Measurements from ENCODE around the gene DHRS4L2.

DHRS4L2 gene

GRCh38 chr14:24053548-24054323, 65.0 kb downstream of the DHRS4L2 start:
- Histone ChIP-seq H3K27ac (no peak overlapping the region), H3K9me3 (ENCODE audit: severe bottlenecking) (no peaks in the 10 kb centered on the region), H3K27me3 (ENCODE audit: insufficient read depth, low read depth, severe bottlenecking) (no peaks in the 10 kb centered on the region), H3K36me3 (no peaks in the 10 kb centered on the region), H3K4me3 (ENCODE audit: low read depth, low read length) (no peak overlapping the region)
- TF ChIP-seq, protein P1, sequence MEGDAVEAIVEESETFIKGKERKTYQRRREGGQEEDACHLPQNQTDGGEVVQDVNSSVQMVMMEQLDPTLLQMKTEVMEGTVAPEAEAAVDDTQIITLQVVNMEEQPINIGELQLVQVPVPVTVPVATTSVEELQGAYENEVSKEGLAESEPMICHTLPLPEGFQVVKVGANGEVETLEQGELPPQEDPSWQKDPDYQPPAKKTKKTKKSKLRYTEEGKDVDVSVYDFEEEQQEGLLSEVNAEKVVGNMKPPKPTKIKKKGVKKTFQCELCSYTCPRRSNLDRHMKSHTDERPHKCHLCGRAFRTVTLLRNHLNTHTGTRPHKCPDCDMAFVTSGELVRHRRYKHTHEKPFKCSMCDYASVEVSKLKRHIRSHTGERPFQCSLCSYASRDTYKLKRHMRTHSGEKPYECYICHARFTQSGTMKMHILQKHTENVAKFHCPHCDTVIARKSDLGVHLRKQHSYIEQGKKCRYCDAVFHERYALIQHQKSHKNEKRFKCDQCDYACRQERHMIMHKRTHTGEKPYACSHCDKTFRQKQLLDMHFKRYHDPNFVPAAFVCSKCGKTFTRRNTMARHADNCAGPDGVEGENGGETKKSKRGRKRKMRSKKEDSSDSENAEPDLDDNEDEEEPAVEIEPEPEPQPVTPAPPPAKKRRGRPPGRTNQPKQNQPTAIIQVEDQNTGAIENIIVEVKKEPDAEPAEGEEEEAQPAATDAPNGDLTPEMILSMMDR (IDR thresholded peaks at IDR 0.05; ENCODE audit: low read depth, low read length): no peak
- DNase-seq: peak; percentile 8

GRCh38 chr14:24054324-24054641, 65.6 kb downstream of the DHRS4L2 start:
- no peak overlapping the region for H3K27ac ChIP-seq
- H3K9me3 ChIP-seq (ENCODE audit: severe bottlenecking): no peaks in the 10 kb centered on the region
- H3K4me3 ChIP-seq (ENCODE audit: low read depth, low read length): no peak overlapping the region
- TF ChIP-seq, protein P1 (IDR thresholded peaks at IDR 0.05; ENCODE audit: low read depth, low read length): no peak
- DNase-seq: no peak
- no peaks in the 10 kb centered on the region for H3K27me3 ChIP-seq (ENCODE audit: insufficient read depth, low read depth, severe bottlenecking)
- H3K36me3 ChIP-seq: no peaks in the 10 kb centered on the region

DNA sequence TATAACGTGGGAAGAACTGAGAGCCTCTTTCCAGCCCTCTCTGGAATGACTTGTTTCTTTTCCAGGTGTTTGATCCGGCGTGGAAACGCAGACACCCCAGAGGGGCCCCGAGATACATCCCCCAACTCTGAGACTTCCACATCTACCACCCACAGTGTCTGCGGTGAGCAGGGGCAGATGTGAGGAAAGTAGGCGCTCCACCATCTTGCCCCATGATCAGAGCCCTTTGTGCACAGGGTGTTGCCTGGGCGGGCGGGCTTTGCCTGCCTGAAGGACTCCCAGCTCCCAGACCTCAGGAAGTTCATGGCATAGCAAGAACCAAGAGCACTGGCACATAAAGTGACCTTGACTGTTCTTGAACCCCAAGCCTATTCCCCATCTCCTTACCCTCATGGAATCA, 65.9 kb downstream of the DHRS4L2 start:
- DNase-seq: no peak
- H3K9me3 ChIP-seq (ENCODE audit: severe bottlenecking): no peaks in the 10 kb centered on the region
- TF ChIP-seq, protein P1 (IDR thresholded peaks at IDR 0.05; ENCODE audit: low read depth, low read length): no peak

More for the DNA sequence above, 65.9 kb downstream of the DHRS4L2 start:
- Histone ChIP-seq H3K36me3 (no peaks in the 10 kb centered on the region), H3K27me3 (ENCODE audit: insufficient read depth, low read depth, severe bottlenecking) (no peaks in the 10 kb centered on the region), H3K4me3 (ENCODE audit: low read depth, low read length) (no peak overlapping the region), H3K27ac (no peak overlapping the region)
